Naive thymus-derived CD4-positive, alpha-beta T cell (primary cell): ENCODE results near the gene IL4. TPM values are rescaled to one million over a fixed set of nuclear protein-coding genes. Genes with fewer than 3 reads are reported as not detected.

ENCODE experiments used
- ATAC-seq: fragments of 150-1000 bp; cut with Tn5 transposase; 2 replicates; pipeline ENCODE4 v1.10.0; 2021; ENCODE audit warnings: mild to moderate bottlenecking, moderate library complexity
- CTCF ChIA-PET: fragments of 350-600 bp; sonication (Branson Sonifier 250); formaldehyde crosslinking; loops from one replicate; lab custom pipeline; 2021; ENCODE audit warnings: antibody characterized with exemption; lab: Charles Lee
- POLR2A ChIA-PET: fragments of 350-600 bp; sonication (Branson Sonifier 250); formaldehyde crosslinking; loops from one replicate; lab custom pipeline; 2021; ENCODE audit warnings: antibody characterized with exemption, inconsistent platforms; lab: Charles Lee
- DNase-seq, 9 donors: peaks; one replicate each; pipeline versions ENCODE4 v3.0.0 to v3.0.0-alpha.2; 2020 to 2022; ENCODE audit warnings: mixed read lengths in 1 of 9
- H3K27ac ChIP-seq: one replicate; pipeline ENCODE4 v1.7.0; 2013; ENCODE audit warnings: mild to moderate bottlenecking, low read depth, low read length, moderate library complexity
- H3K27me3 ChIP-seq, 2 donors: one replicate each; pipeline ENCODE4 v1.7.0; 2013; ENCODE audit warnings: low read length in 2 of 2, mild to moderate bottlenecking in 2 of 2, moderate library complexity in 2 of 2; ENCODE audit not compliant: control insufficient read depth in 2 of 2, insufficient read depth in 2 of 2
- H3K36me3 ChIP-seq, 3 experiments: 1 replicate in 2 of 3; 2 replicates in 1 of 3; pipeline ENCODE4 v1.7.0; 2013; ENCODE audit warnings: low read length in 3 of 3, mild to moderate bottlenecking in 3 of 3, moderate library complexity in 1 of 3; ENCODE audit not compliant: insufficient read depth in 3 of 3, control insufficient read depth in 2 of 3
- H3K4me1 ChIP-seq, 2 donors: one replicate each; pipeline ENCODE4 v1.7.0; 2013; ENCODE audit warnings: low read length in 2 of 2, mild to moderate bottlenecking in 2 of 2, moderate library complexity in 1 of 2; ENCODE audit not compliant: control insufficient read depth in 2 of 2, insufficient read depth in 2 of 2
- H3K4me3 ChIP-seq: 2 replicates; pipeline ENCODE4 v1.7.0; 2013; ENCODE audit warnings: mild to moderate bottlenecking, low read length
- H3K9me3 ChIP-seq, 3 experiments: 1 replicate in 2 of 3; 2 replicates in 1 of 3; pipeline ENCODE4 v1.7.0; 2013; ENCODE audit warnings: low read length in 3 of 3; ENCODE audit not compliant: control insufficient read depth in 2 of 3
- H3K27ac Mint-ChIP-seq, 9 donors: one replicate each; pipeline ENCODE4 v1.8.0; 2020 to 2022; ENCODE audit warnings: mixed read lengths in 9 of 9, mild to moderate bottlenecking in 8 of 9, moderate library complexity in 5 of 9, inconsistent platforms in 2 of 9
- H3K27me3 Mint-ChIP-seq, 5 donors: one replicate each; pipeline ENCODE4 v1.8.0; 2021 to 2022; ENCODE audit warnings: mixed read lengths in 5 of 5, mild to moderate bottlenecking in 1 of 5
- H3K36me3 Mint-ChIP-seq, 5 donors: one replicate each; pipeline ENCODE4 v1.8.0; 2020 to 2022; ENCODE audit warnings: mixed read lengths in 5 of 5, mild to moderate bottlenecking in 3 of 5, inconsistent platforms in 1 of 5
- H3K4me1 Mint-ChIP-seq, 7 donors: one replicate each; pipeline ENCODE4 v1.8.0; 2020 to 2022; ENCODE audit warnings: mixed read lengths in 7 of 7, mild to moderate bottlenecking in 3 of 7, inconsistent platforms in 1 of 7
- H3K4me3 Mint-ChIP-seq, 10 donors: one replicate each; pipeline ENCODE4 v1.8.0; 2020 to 2022; ENCODE audit warnings: mild to moderate bottlenecking in 10 of 10, mixed read lengths in 10 of 10, moderate library complexity in 6 of 10, inconsistent platforms in 2 of 10
- H3K9me3 Mint-ChIP-seq, 11 donors: one replicate each; pipeline ENCODE4 v1.8.0; 2020 to 2022; ENCODE audit warnings: mixed read lengths in 11 of 11, mild to moderate bottlenecking in 4 of 11, inconsistent platforms in 1 of 11, moderate library complexity in 1 of 11
- intact Hi-C, 2 donors: fragments of 100-400 bp; cut with micrococcal nuclease; formaldehyde crosslinking; loops; one replicate each; pipeline ENCODE4 v1.15.1; 2023
- polyA plus RNA-seq, 2 donors: library from polyadenylated mRNA; unstranded; fragments of 300-500 nt; fragmentation: Illumina TruSeq; gene quantifications; one replicate each; pipeline ENCODE4 v1.2.3, GENCODE V29; 2021
- total RNA-seq, 6 experiments: library from RNA in 5 of 6; stranded (reverse) in 5 of 6; gene quantifications; 1 replicate in 5 of 6; 2 replicates in 1 of 6; pipeline ENCODE4 v1.2.3 and lab custom pipeline; 2021 to 2026

Gene IL4
- total and polyA plus RNA-seq, 7 experiments from 2014 or later: 1.1 to 6.0 (median 4.5) TPM; not detected in 4

DNA sequence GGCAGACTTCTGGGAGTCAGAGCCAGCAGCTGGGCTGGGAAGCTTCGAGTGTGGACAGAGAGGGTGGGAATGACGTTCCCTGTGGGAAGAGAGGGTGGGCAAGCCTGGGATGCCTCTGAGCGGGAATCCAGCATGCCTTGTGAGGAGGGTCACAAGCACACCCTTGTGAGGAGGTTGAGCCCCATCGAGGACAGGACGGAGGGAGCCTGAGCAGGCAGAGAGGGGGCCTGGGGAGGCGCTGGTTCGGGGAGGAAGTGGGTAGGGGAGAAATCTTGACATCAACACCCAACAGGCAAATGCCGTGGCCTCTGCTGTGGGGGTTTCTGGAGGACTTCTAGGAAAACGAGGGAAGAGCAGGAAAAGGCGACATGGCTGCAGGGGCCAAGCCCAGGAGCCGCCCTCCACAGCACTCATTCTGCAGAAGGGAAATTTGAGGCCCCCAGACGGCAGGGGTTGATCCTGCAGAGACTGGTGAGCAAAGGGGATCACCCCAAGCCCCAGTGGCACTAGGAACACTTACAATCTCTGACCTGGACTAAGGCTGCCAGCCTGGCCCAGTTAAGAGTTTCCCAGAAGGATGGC lies 16.9 kb upstream of the IL4 start:
- ChIA-PET CTCF (no interaction called here), POLR2A (no interaction called here)
- Histone ChIP-seq H3K27ac (no peak overlapping the region), H3K4me1 (peaks cover 9 to 13% of the 10 kb centered on the region in 2 donors), H3K9me3 (no peaks in the 10 kb centered on the region), H3K4me3 (peak overlapping the region; percentile 42), H3K36me3 (no peaks in the 10 kb centered on the region), H3K27me3 (peaks cover 0 to 5% of the 10 kb centered on the region in 2 donors)
- intact Hi-C loops: loop anchor here in 1 of 2 donors (2.0 kb wide), 1 partner anchor 16 kb away; no protein-coding TSS in a partner anchor
- H3K4me3 Mint-ChIP-seq: peak overlapping the region in 9 of 10 donors; percentile 35 to 78 (median 61)
- DNase-seq (peak in 3 of 9 donors; percentile 4 to 5 (median 5)), ATAC-seq (peak; percentile 16)
- peak overlapping the region in 2 of 9 donors; percentile 62 to 82 for H3K27ac Mint-ChIP-seq
- H3K9me3 Mint-ChIP-seq: peaks cover 0 to 5% (median 2%) of the 10 kb centered on the region in 11 donors
- H3K4me1 Mint-ChIP-seq: peaks cover 0 to 36% (median 8%) of the 10 kb centered on the region in 7 donors
- H3K36me3 Mint-ChIP-seq: peaks cover 0 to 6% (median 0%) of the 10 kb centered on the region in 5 donors
- H3K27me3 Mint-ChIP-seq: peaks cover 15 to 49% (median 44%) of the 10 kb centered on the region in 5 donors

GRCh38 chr5:132657676-132658380 lies 16.0 kb upstream of the IL4 start, which contains the start of gene IL13:
Gene IL13 (plus strand): TSS chr5:132658173. CDS start chr5:132658187, 14 bp downstream.
- Histone ChIP-seq H3K4me1 (peaks cover 13 to 14% of the 10 kb centered on the region in 2 donors), H3K27ac (no peak within 1 kb of the TSS), H3K9me3 (no peaks in the 10 kb centered on the region), H3K36me3 (no peaks in the 10 kb centered on the region), H3K27me3 (peaks cover 0 to 5% of the 10 kb centered on the region in 2 donors), H3K4me3 (no peak within 1 kb of the TSS)
- H3K4me1 Mint-ChIP-seq: peaks cover 0 to 44% (median 8%) of the 10 kb centered on the region in 7 donors
- peaks cover 15 to 45% (median 44%) of the 10 kb centered on the region in 5 donors for H3K27me3 Mint-ChIP-seq
- intact Hi-C loops: loop anchor here in 1 of 2 donors (2.0 kb wide), 1 partner anchor 17 kb away; no protein-coding TSS in a partner anchor
- ChIA-PET CTCF (no interaction called here), POLR2A (no interaction called here)
- ATAC-seq: no peak
- peak within 1 kb of the TSS in 8 of 10 donors; percentile 14 to 78 (median 64) for H3K4me3 Mint-ChIP-seq
- peaks cover 0 to 3% (median 0%) of the 10 kb centered on the region in 11 donors for H3K9me3 Mint-ChIP-seq
- DNase-seq: no peak
- H3K36me3 Mint-ChIP-seq: peaks cover 0 to 2% (median 0%) of the 10 kb centered on the region in 5 donors
- H3K27ac Mint-ChIP-seq: peak within 1 kb of the TSS in 1 of 9 donors; percentile 82

GRCh38 chr5:132658381-132659302 lies 15.1 kb upstream of the IL4 start:
- no peak overlapping the region for H3K27ac ChIP-seq
- H3K36me3 Mint-ChIP-seq: peaks cover 0 to 2% (median 0%) of the 10 kb centered on the region in 5 donors
- H3K27me3 Mint-ChIP-seq: peaks cover 15 to 41% (median 40%) of the 10 kb centered on the region in 5 donors
- DNase-seq: no peak
- H3K36me3 ChIP-seq: no peaks in the 10 kb centered on the region
- peaks cover 0 to 5% of the 10 kb centered on the region in 2 donors for H3K27me3 ChIP-seq
- POLR2A ChIA-PET: no interaction called here
- H3K9me3 Mint-ChIP-seq: peaks cover 0 to 3% (median 0%) of the 10 kb centered on the region in 11 donors
- peaks cover 13 to 22% of the 10 kb centered on the region in 2 donors for H3K4me1 ChIP-seq
- peak overlapping the region in 3 of 10 donors; percentile 8 to 55 (median 10) for H3K4me3 Mint-ChIP-seq
- CTCF ChIA-PET: no interaction called here
- H3K9me3 ChIP-seq: no peaks in the 10 kb centered on the region
- peaks cover 0 to 52% (median 8%) of the 10 kb centered on the region in 7 donors for H3K4me1 Mint-ChIP-seq
- no peak overlapping the region for H3K4me3 ChIP-seq
- H3K27ac Mint-ChIP-seq: peak overlapping the region in 1 of 9 donors; percentile 72
- ATAC-seq: no peak
- intact Hi-C loops: no loop called here

GRCh38 chr5:132659598-132660493 lies 13.9 kb upstream of the IL4 start:
- Mint-ChIP-seq H3K9me3 (peaks cover 0 to 3% (median 0%) of the 10 kb centered on the region in 11 donors), H3K36me3 (peaks cover 0 to 1% (median 0%) of the 10 kb centered on the region in 5 donors), H3K27me3 (peaks cover 9 to 30% (median 29%) of the 10 kb centered on the region in 5 donors), H3K4me3 (no peak overlapping the region), H3K27ac (peak overlapping the region in 1 of 9 donors; percentile 68), H3K4me1 (peaks cover 0 to 63% (median 10%) of the 10 kb centered on the region in 7 donors)
- no peaks in the 10 kb centered on the region for H3K36me3 ChIP-seq
- no peaks in the 10 kb centered on the region for H3K9me3 ChIP-seq
- peaks cover 0 to 5% of the 10 kb centered on the region in 2 donors for H3K27me3 ChIP-seq
- POLR2A ChIA-PET: no interaction called here
- intact Hi-C loops: loop anchor here in 1 of 2 donors (5.0 kb wide), 1 partner anchor 42 kb away; no protein-coding TSS in a partner anchor
- H3K4me1 ChIP-seq: peaks cover 13 to 34% of the 10 kb centered on the region in 2 donors
- CTCF ChIA-PET: no interaction called here
- H3K27ac ChIP-seq: no peak overlapping the region
- DNase-seq (no peak), ATAC-seq (no peak)
- no peak overlapping the region for H3K4me3 ChIP-seq

GRCh38 chr5:132661231-132662003 lies 12.4 kb upstream of the IL4 start:
- Mint-ChIP-seq H3K36me3 (no peaks in the 10 kb centered on the region), H3K27ac (peak overlapping the region in 1 of 9 donors; percentile 58), H3K4me1 (peaks cover 0 to 62% (median 10%) of the 10 kb centered on the region in 7 donors), H3K9me3 (peaks cover 0 to 3% (median 0%) of the 10 kb centered on the region in 11 donors), H3K27me3 (peaks cover 5 to 29% (median 25%) of the 10 kb centered on the region in 5 donors), H3K4me3 (no peak overlapping the region)
- Histone ChIP-seq H3K4me1 (peaks cover 6 to 35% of the 10 kb centered on the region in 2 donors), H3K27ac (no peak overlapping the region), H3K36me3 (no peaks in the 10 kb centered on the region), H3K4me3 (no peak overlapping the region), H3K27me3 (peaks cover 0 to 4% of the 10 kb centered on the region in 2 donors), H3K9me3 (no peaks in the 10 kb centered on the region)
- intact Hi-C loops: loop anchor here in 1 of 2 donors (5.0 kb wide), 1 partner anchor 41 kb away; no protein-coding TSS in a partner anchor
- CTCF ChIA-PET: no interaction called here
- POLR2A ChIA-PET: no interaction called here
- no peak for ATAC-seq
- DNase-seq: no peak
